H1 (cell line): ENCODE measurements around the gene ALOX5. TPM values are rescaled to one million over a fixed set of nuclear protein-coding genes. Genes with fewer than 3 reads are reported as not detected.

Experiments used
- CREB1 ChIP-seq: IDR thresholded peaks from 2 replicates; pipeline ENCODE4 v1.6.1; 2012; ENCODE audit warnings: inconsistent platforms
- HDAC2 ChIP-seq, 2 experiments: fragments of 300-600 bp in 1 of 2; sonication (generic) in 1 of 2; IDR thresholded peaks; 2 replicates each; pipeline ENCODE4 v1.6.1; 2011 to 2012; ENCODE audit warnings: low read depth in 2 of 2, low read length in 2 of 2, mild to moderate bottlenecking in 2 of 2, moderate library complexity in 2 of 2, borderline replicate concordance in 1 of 2, inconsistent platforms in 1 of 2
- JUND ChIP-seq: IDR thresholded peaks from 2 replicates; pipeline ENCODE4 v1.6.1; 2011; ENCODE audit warnings: mild to moderate bottlenecking, improper control_type of control experiment, low read length
- TCF12 ChIP-seq: IDR thresholded peaks from 2 replicates; pipeline ENCODE4 v1.6.1; 2011; ENCODE audit warnings: low read depth, mild to moderate bottlenecking, low read length
- TEAD4 ChIP-seq: IDR thresholded peaks from 2 replicates; pipeline ENCODE4 v1.6.1; 2012; ENCODE audit warnings: low read depth, low read length, inconsistent platforms, mixed read lengths
- polyA plus RNA-seq, 7 experiments: library from polyadenylated mRNA; depleted of rRNA in 3 of 7; stranded (reverse) in 5 of 7; unstranded in 2 of 7; fragments of >200 nt in 5 of 7; fragments of 200-250 nt in 2 of 7; gene quantifications; 1 replicate in 5 of 7; 2 replicates in 1 of 7; 4 replicates in 1 of 7; pipeline versions ENCODE4 v1.2.1 to v1.2.3, GENCODE V29; 2011 to 2013; ENCODE audit warnings: missing spikeins in 2 of 7, mixed read lengths in 2 of 7
- total RNA-seq: library from RNA; stranded (reverse); fragmentation: NEBNext Ultra II Directional; extraction: Animal tissue kit (Norgen Biotek cat#: 25700); gene quantifications from 2 replicates; pipeline ENCODE4 v1.2.1, GENCODE V29; 2021
- TF ChIP-seq, protein P1 (sequence below): fragments of 300-600 bp; sonication (generic); IDR thresholded peaks from 2 replicates; pipeline ENCODE4 v1.7.1; 2012; ENCODE audit warnings: low read length, moderate library complexity, mild to moderate bottlenecking, inconsistent platforms; ENCODE audit not compliant: insufficient replicate concordance
- TF ChIP-seq, protein P2 (sequence below), 3 experiments: IDR thresholded peaks; 1 replicate in 2 of 3; 2 replicates in 1 of 3; pipeline versions ENCODE4 v1.5.1 to v1.6.1; 2011; ENCODE audit warnings: low read length in 3 of 3, mild to moderate bottlenecking in 3 of 3, inconsistent platforms in 2 of 3, low read depth in 1 of 3, moderate library complexity in 1 of 3; ENCODE audit not compliant: insufficient read depth in 1 of 3; ENCODE audit errors: control extremely low read depth in 1 of 3

Gene ALOX5
- total and polyA plus RNA-seq, 2 of the 8 experiments (the other 6 are each of a cell fraction or from before 2014, with no cell fraction given), result 1.6 to 3.8 TPM

DNA sequence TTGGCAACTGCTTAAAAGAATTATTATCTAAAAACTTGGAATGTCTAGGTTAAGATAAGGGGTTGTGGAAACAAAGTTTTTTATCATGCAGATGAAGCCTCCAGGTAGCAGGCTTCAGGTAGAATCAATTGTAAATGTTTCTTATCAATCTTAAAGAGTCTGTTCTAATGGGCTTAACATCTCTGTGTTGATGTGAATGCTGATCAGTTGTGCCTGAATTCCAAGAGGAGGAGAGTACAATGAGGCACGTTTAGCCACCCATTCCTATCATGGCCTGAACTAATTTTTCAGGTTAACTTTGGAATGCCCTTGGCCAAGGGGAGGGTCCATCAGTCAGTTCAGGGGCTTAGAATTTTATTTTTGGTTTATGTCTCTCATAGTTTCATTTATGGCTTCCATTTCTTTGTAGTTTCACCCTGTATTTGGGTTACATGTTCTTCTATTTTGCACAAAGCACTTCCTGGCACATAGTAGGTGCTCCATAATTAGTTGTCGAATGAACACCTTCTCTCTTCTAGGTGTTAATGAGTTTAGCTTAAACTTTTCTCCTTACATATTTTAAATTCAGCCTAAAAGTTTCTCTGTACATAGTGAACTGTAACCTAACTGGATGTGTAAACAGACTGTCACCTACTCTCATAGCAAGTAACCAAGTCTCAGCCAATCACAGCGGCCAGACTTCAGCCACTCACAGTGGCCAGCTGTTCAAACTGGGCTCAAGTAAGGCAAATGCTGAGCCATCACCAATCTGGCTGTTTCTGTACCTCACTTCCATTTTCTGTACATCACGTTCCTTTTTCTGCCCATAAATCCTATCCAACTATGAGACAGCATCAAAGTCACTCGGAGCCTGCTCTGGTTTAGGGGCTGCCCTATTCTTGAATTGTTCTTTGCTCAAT is 34.7 kb downstream of the ALOX5 start (continued):
- TF ChIP-seq, protein P1, sequence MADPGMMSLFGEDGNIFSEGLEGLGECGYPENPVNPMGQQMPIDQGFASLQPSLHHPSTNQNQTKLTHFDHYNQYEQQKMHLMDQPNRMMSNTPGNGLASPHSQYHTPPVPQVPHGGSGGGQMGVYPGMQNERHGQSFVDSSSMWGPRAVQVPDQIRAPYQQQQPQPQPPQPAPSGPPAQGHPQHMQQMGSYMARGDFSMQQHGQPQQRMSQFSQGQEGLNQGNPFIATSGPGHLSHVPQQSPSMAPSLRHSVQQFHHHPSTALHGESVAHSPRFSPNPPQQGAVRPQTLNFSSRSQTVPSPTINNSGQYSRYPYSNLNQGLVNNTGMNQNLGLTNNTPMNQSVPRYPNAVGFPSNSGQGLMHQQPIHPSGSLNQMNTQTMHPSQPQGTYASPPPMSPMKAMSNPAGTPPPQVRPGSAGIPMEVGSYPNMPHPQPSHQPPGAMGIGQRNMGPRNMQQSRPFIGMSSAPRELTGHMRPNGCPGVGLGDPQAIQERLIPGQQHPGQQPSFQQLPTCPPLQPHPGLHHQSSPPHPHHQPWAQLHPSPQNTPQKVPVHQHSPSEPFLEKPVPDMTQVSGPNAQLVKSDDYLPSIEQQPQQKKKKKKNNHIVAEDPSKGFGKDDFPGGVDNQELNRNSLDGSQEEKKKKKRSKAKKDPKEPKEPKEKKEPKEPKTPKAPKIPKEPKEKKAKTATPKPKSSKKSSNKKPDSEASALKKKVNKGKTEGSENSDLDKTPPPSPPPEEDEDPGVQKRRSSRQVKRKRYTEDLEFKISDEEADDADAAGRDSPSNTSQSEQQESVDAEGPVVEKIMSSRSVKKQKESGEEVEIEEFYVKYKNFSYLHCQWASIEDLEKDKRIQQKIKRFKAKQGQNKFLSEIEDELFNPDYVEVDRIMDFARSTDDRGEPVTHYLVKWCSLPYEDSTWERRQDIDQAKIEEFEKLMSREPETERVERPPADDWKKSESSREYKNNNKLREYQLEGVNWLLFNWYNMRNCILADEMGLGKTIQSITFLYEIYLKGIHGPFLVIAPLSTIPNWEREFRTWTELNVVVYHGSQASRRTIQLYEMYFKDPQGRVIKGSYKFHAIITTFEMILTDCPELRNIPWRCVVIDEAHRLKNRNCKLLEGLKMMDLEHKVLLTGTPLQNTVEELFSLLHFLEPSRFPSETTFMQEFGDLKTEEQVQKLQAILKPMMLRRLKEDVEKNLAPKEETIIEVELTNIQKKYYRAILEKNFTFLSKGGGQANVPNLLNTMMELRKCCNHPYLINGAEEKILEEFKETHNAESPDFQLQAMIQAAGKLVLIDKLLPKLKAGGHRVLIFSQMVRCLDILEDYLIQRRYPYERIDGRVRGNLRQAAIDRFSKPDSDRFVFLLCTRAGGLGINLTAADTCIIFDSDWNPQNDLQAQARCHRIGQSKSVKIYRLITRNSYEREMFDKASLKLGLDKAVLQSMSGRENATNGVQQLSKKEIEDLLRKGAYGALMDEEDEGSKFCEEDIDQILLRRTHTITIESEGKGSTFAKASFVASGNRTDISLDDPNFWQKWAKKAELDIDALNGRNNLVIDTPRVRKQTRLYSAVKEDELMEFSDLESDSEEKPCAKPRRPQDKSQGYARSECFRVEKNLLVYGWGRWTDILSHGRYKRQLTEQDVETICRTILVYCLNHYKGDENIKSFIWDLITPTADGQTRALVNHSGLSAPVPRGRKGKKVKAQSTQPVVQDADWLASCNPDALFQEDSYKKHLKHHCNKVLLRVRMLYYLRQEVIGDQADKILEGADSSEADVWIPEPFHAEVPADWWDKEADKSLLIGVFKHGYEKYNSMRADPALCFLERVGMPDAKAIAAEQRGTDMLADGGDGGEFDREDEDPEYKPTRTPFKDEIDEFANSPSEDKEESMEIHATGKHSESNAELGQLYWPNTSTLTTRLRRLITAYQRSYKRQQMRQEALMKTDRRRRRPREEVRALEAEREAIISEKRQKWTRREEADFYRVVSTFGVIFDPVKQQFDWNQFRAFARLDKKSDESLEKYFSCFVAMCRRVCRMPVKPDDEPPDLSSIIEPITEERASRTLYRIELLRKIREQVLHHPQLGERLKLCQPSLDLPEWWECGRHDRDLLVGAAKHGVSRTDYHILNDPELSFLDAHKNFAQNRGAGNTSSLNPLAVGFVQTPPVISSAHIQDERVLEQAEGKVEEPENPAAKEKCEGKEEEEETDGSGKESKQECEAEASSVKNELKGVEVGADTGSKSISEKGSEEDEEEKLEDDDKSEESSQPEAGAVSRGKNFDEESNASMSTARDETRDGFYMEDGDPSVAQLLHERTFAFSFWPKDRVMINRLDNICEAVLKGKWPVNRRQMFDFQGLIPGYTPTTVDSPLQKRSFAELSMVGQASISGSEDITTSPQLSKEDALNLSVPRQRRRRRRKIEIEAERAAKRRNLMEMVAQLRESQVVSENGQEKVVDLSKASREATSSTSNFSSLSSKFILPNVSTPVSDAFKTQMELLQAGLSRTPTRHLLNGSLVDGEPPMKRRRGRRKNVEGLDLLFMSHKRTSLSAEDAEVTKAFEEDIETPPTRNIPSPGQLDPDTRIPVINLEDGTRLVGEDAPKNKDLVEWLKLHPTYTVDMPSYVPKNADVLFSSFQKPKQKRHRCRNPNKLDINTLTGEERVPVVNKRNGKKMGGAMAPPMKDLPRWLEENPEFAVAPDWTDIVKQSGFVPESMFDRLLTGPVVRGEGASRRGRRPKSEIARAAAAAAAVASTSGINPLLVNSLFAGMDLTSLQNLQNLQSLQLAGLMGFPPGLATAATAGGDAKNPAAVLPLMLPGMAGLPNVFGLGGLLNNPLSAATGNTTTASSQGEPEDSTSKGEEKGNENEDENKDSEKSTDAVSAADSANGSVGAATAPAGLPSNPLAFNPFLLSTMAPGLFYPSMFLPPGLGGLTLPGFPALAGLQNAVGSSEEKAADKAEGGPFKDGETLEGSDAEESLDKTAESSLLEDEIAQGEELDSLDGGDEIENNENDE, result no peak
- TF ChIP-seq, protein P2, sequence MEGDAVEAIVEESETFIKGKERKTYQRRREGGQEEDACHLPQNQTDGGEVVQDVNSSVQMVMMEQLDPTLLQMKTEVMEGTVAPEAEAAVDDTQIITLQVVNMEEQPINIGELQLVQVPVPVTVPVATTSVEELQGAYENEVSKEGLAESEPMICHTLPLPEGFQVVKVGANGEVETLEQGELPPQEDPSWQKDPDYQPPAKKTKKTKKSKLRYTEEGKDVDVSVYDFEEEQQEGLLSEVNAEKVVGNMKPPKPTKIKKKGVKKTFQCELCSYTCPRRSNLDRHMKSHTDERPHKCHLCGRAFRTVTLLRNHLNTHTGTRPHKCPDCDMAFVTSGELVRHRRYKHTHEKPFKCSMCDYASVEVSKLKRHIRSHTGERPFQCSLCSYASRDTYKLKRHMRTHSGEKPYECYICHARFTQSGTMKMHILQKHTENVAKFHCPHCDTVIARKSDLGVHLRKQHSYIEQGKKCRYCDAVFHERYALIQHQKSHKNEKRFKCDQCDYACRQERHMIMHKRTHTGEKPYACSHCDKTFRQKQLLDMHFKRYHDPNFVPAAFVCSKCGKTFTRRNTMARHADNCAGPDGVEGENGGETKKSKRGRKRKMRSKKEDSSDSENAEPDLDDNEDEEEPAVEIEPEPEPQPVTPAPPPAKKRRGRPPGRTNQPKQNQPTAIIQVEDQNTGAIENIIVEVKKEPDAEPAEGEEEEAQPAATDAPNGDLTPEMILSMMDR (IDR thresholded peaks at IDR 0.05; ENCODE audit: control extremely low read depth in 1 of 3, insufficient read depth in 1 of 3, low read depth in 1 of 3, low read length in 3 of 3), result no peak
- no peak for TF ChIP-seq HDAC2 (IDR thresholded peaks at IDR 0.05; ENCODE audit: borderline replicate concordance in 1 of 2, low read depth in 2 of 2, low read length in 2 of 2)
- TF ChIP-seq TEAD4, result no peak
- TF ChIP-seq CREB1, result no peak
- TF ChIP-seq TCF12, result no peak
- no peak for TF ChIP-seq JUND
